Stimulated activated CD4-positive, alpha-beta T cell treated with anti-CD3 and anti-CD28 coated beads, TNF-alpha, amount 100 ng/mL, for 1 hour (primary cell): ENCODE data around the gene LSS.
"Not testable (repeated sequence)": the region's sequence is repeated elsewhere in the genome, so short reads cannot be mapped to it uniquely, and the experiment has no call there.

Experiments used
- DNase-seq, 3 donors: peaks; one replicate each; pipeline ENCODE4 v3.0.0-alpha.2; 2020; ENCODE audit warnings: low read depth in 3 of 3, low spot score in 1 of 3

The LSS gene

DNA sequence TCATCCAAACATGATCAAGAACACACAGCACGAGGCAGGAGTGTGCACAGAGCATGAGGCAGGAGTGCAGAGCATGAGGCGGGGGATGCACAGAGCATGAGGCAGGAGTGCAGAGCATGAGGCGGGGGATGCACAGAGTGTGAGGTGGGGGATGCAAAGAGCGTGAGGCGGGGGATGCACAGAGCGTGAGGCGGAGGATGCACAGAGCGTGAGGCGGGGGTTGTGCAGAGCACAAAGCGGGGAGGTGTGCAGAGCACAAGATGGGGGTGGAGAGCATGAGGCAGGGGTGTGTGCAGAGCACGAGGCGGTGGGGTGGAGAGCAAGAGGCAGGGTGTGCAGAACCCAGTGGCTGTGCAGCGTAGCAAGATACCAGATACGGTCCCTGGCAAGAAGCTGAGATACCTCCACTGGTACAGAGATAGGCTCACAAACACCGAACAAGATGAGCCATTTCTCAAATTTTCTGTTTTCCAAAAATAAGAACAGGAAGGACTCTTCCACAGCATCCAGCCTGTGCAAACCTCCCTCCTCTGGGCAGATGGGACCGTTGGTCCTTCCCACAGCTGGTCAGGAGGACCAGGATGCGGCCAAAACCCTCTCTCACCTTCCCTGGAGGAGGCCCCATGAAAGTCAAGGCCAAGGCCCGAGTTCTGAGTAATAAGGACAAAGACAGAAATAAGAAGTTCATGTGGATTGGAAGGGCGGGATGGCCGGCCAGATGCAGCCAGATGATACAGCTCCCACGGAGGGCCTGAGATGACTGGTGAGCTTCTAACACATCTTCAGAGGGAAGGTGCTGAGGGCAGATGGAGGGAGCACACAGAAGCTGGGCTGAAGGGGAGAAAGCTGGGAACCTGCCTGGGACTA lies 56.3 kb downstream of the LSS start:
- DNase-seq = no peak

- no peak for DNase-seq
These were observed 57.0 kb downstream of the LSS start for GRCh38 chr21:46171585-46171984.

- not testable (repeated sequence) for DNase-seq
These were observed 58.0 kb downstream of the LSS start for GRCh38 chr21:46170436-46171193.

- DNase-seq = no peak
These were observed 59.8 kb downstream of the LSS start for GRCh38 chr21:46168659-46169386.

DNA sequence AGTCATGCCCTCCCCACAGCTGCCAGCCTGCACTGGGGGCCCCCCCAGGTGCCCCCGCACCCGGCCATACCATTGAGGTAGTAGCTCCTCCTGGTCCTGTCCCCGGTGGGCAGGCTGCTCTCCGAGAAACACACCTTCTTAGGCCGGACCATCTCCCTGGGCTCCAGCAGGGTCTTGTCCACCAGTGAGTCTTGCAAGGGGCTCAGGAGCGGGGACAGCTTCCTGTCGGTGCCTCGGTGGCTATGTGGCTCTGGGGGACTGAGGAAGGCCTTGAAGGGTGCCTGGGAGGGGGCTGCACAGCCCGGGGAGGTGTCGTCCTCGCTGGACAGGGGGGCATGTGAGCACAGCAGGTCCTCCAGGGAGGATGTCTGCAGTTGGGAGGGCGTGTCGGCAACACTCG lies 60.3 kb downstream of the LSS start:
- DNase-seq = no peak

- no peak for DNase-seq
These were observed 63.5 kb downstream of the LSS start for GRCh38 chr21:46165098-46165497.

DNA sequence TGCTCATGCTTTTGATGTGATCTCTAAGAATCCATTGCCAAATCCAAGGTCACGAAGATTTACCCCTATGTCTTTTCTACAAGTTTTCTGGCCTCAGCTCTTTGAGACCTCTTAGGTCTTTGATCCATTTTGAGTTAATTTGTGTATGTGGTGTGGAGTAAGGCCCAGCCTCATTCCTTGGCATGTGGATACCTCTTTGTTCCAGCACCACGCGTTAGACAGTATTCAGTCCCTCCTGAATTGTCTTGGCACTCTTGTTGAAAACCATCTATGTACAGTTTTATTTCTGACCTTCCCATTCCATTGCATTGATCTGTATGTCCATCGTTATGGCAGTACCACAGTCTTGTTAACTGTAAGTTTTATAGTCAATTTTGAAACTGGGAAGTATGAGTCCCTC lies 65.2 kb downstream of the LSS start:
- no peak for DNase-seq

DNA sequence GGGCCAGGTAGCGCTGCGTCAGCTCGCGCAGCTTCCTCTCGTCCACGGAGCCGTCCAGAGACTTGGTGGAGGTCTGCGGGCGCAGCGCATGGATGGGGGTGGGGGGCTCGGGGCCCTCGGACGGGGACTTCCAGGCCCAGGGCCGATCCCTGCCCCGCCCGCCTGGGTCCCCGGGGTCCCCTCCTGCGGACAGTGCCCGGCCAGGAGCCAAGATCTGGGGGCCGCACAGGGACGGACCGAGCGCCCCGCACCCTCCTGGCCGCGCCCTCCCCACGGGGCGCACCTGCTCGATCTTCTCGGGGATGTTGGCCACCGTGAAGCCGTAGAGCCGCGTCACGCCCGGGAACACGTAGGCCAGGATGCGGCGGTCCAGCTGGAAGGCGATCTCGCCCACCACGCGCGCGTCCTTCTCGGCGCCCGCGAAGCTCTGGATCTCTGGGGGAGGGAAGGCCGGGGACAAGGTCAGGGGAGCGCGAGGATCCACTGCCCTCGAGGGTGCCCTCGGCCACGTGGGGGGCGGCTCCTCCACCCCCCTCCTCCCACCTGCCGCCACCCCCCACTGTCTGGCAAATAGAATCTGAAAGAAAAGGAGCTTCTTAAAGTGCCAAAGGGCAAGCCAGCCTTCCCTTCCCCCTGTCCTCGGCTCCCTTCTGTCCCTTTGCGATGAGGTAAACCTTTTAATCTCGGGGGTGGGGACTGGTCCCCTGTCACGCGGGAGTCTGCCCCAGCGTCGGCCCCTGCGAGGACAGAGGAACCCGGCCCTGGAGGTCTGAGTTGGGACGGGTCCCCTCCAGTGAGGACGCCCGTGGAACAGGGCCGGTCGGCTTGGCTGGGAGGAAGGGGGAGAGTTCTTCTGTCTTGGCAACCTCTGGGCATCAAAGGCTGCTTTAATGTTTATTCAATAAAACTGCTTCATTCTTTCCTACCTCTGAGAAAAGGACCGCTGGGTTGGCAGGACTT lies 66.7 kb downstream of the LSS start:
- no peak for DNase-seq

DNA sequence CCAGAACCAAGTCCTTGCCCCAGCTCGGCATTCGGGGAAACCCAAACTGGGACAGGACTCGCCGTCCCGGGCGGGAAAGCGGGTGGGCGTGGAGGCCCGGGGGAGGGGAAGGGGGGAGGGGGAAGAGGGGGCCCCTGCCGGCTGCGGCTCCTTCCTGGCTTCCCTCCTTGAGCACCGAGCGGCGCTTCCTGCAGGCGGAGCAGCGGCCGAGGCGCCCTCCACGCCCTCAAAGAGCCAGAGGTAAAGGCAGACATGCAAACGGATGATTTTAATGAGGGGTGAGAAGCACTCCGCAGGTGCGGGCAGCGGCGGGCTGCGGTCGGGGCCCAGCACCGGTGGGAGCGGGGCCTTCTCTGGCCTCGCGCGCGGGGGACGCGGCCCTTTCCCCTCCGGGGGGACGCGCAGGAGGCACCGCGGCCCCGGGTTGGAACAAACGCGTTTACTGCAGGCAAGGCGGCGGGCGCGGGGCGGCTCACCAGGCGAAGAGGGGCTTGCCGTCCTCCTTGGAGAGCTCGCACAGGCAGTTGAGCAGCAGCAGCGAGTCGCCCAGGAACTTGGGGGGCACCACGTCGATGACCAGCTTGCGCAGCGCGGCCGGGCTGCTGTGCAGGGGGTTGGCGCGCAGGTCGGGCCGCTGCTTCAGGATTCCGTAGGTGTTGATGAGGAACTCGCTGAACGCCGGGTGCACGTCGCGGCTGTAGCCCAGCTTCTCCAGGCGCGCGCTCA lies 67.5 kb downstream of the LSS start:
- no peak for DNase-seq

GRCh38 chr21:46160657-46160906 lies 68.0 kb downstream of the LSS start:
- no peak for DNase-seq

DNA sequence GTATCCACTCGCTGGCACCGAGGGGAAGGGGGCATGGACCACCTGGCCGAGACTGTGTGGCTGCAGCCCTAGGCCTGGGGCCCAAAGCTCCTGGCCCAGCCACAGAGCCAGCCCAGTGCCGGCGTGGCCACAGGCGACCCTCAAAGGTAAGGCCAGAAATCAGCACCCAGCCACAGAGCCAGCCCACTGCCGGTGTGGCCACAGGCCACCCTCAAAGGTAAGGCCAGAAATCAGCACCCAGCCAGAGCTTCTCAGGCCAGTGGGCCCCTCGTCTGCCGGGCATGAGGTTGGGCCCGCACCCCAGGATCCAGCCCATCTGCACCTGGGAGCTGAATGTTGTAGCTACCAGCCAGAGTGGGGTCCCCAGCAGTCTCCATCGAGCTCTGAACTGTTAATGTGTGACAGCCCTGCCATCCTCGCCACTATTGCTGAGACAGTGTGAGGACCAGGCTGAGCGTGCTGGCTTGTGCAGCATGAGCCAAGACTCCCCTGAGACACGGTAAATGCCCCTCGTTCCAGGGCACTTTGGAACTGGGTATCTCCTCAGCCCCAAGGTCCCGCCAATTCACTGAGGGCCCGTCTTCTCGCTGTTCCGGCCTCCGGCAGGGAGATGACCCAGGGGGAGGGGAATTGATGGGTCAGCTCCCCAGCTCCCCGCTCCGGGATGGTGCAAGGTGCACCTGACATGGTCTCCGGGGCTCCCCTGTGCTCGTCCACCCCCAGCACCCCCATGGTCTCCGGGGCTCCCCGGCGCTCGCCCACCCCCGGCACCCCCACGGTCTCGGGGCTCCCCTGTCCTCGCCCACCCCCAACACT lies 68.5 kb downstream of the LSS start:
- DNase-seq = no peak

- no peak for DNase-seq
These were observed 69.2 kb downstream of the LSS start for GRCh38 chr21:46159390-46159789.

DNA sequence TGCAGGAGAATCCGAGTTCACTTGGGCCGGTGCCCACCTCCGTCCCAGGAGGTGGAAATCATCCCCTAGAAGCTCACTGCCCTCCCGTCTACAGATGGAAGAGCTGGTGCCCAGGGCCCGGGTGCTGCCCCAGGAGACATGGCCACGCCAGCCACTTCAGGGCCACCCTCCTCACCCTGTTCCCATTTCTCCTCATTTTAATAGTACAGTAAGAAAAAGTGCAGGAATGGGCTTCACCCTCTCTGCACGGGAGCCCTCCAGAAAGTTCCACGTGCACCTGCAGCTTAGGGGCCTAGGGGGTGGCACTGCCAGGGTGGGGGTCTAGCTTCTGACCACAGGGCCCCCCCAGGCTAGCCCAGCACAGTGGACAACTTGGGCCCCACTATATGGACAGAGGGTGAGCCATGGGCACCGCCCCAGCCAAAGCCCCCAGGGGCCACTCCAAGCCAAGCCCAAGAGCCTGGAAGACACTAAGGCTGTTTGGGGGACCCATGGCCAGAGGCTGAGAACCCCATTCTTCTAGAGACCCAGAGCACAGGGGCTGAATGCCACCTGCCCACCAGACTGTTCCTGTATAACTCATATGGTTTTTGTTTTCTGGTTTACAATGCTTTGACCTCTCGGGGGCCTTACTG lies 69.8 kb downstream of the LSS start:
- no peak for DNase-seq

DNA sequence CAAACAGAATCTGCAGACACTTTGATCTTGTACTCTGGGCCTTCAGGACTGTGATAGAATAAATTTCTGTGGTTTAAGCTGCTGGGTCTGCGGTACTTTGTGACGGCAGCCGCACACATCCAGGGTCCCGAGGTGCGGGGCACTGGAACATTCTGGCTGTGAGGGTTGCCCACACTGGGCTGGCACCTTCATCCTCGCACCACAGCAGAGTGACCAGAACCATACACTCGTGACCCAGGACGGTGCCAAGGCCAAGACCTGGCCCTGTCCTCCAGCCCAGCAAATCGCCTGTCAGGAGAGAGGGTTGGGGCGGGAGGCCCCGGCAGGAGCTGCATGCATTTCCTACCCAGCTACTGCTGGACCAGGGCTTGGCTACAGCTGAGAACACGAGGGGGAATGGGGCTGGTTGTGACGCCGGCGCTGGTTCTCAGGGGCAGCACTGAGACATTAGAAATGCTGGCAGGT lies 70.6 kb downstream of the LSS start:
- no peak for DNase-seq

- no peak for DNase-seq
These were observed 71.1 kb downstream of the LSS start for GRCh38 chr21:46157396-46157986.

DNA sequence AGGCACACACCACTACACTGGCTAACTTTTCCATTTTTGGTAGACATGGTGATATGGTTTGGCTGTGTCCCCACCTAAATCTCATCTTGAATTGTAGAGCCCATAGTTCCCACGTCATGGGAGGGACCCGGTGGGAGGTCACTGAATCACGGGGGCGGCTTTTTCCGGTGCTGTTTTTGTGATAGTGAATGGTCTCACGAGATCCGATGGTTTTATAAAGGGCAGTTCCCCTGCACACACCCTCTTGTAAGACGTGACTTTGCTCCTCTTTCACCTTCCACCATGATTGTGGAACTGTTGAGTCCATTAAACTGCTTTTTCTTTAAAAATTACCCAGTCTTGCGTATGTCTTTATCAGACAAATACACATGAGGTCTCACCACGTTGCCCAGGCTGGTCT lies 71.9 kb downstream of the LSS start:
- no peak for DNase-seq

DNA sequence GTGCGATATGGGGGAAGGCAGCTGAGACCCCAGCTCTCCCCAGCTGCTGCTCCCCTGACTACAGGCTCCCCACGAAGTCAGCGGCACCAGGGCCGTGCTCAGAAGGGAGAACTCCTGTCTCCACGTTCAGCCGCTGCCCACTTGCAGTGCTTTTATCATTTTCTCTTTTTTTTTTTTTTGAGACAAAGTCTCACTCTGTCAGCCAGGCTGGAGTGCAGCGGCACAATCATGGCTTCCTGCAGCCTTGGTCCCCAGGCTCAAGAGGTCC lies 72.3 kb downstream of the LSS start:
- DNase-seq = no peak

DNA sequence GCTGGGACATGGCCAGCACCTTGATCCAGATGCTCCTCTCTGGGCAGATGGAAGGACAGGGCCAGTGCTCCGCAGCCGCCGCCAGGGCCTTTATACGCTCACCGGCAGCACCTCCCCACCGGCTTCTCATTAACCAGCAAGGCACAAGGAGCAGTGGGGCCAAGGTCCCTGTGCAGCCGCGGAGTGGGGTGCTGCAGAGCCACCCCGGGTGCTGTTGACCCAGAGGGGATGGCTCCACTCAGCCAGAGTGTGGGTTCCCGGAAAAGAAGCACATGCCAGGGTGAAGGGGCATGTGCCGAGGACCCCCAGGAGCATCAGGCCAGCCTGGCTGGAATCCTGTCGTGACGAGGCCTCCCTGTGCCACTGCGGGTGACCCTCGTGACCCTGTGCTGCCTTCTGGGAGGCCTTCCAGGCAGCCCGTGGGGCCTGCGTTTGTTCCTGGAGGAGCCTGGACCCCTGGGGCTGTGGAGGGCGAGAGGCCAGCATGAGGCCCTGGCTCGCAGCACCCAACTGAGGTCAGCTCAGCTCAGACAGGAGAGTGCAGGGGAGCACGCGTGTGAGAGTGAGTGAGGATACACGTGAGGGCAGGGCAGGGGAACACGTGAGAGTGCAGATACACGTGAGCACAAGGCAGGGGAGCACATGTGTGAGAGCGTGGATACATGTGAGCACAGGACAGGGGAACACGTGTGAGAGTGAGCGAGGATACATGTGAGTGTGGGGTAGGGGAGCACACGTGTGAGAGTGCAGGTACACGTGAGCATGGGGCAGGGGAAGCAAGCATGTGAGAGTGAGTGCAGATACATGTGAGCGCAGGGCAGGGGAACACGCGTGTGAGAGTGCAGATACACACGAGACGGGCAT lies 72.8 kb downstream of the LSS start, which contains the start of gene FTCD:
Gene FTCD (minus strand): TSS at position 66 of the 864 bp plus-strand sequence. CDS start 56 bp downstream, at position 10.
- no peak for DNase-seq
